Measurements from ENCODE around the gene CAMTA1.

- TF ChIP-seq, protein P1, sequence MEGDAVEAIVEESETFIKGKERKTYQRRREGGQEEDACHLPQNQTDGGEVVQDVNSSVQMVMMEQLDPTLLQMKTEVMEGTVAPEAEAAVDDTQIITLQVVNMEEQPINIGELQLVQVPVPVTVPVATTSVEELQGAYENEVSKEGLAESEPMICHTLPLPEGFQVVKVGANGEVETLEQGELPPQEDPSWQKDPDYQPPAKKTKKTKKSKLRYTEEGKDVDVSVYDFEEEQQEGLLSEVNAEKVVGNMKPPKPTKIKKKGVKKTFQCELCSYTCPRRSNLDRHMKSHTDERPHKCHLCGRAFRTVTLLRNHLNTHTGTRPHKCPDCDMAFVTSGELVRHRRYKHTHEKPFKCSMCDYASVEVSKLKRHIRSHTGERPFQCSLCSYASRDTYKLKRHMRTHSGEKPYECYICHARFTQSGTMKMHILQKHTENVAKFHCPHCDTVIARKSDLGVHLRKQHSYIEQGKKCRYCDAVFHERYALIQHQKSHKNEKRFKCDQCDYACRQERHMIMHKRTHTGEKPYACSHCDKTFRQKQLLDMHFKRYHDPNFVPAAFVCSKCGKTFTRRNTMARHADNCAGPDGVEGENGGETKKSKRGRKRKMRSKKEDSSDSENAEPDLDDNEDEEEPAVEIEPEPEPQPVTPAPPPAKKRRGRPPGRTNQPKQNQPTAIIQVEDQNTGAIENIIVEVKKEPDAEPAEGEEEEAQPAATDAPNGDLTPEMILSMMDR (optimal IDR thresholded peaks at IDR 0.05 in 1 of 3, IDR thresholded peaks at IDR 0.05 in 1 of 3, conservative IDR thresholded peaks at IDR 0.05 in 1 of 3; ENCODE audit: extremely low read depth in 1 of 3, insufficient read depth in 2 of 3, low read length in 3 of 3) = no peak
- TF ChIP-seq EZH2 (IDR thresholded peaks at IDR 0.05; ENCODE audit: low read length) = no peak
Measured at GRCh38 chr1:6738987-6739676, 46.1 kb upstream of the CAMTA1 start.

All from keratinocyte (primary cell).